GM23338 (cell line): ENCODE results near the gene SGMS2.

Experiments used
- CTCF ChIP-seq, 2 experiments: fragments of 200-600 bp in 1 of 2; sonication (generic) in 1 of 2; conservative IDR thresholded peaks; 2 replicates each; pipeline versions ENCODE4 v1.5.1 to v1.6.1; 2016 to 2017; ENCODE audit warnings: antibody characterized with exemption in 2 of 2, low read depth in 2 of 2, mild to moderate bottlenecking in 2 of 2, moderate library complexity in 1 of 2
- EZH2 ChIP-seq: fragments of 200-600 bp; sonication (generic); IDR thresholded peaks from one replicate; pipeline ENCODE4 v1.8.0; 2017; ENCODE audit warnings: antibody characterized with exemption, mild to moderate bottlenecking, low read depth; ENCODE audit not compliant: unreplicated experiment
- JUNB ChIP-seq: IDR thresholded peaks from one replicate; pipeline ENCODE4 v1.6.1; 2016; ENCODE audit warnings: antibody characterized with exemption; ENCODE audit not compliant: unreplicated experiment
- NANOG ChIP-seq: IDR thresholded peaks from 2 replicates; pipeline ENCODE4 v1.6.1; 2016; ENCODE audit warnings: antibody characterized with exemption, borderline replicate concordance

- TF ChIP-seq CTCF (conservative IDR thresholded peaks at IDR 0.05; ENCODE audit: low read depth in 2 of 2) (no peak), EZH2 (no peak), JUNB (no peak), NANOG (no peak)
Measured at GRCh38 chr4:107792711-107793110, 32.0 kb upstream of the SGMS2 start.
